ENCODE results near the gene PM20D1.
"Not testable (repeated sequence)": the region's sequence is repeated elsewhere in the genome, so short reads cannot be mapped to it uniquely, and the experiment has no call there.

DNA sequence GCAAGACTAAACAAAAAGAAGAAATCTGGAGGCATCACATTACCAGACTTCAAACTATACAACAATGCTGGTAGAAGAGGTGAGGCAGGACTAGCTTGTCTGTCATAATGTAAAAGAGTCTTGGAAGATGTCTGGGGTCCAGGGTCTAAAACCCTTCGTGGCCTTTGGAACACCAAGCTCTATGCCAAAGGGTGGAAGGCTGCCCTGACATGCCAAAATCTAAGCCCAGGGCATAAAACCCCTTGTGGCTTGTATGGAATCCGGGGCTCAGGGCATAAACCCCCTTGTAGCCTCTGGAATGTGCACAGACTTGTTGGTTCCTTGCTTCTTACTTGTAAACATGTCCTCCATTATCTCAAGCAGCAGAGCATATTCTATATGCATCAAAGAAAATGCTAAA is 7.6 kb upstream of the PM20D1 start:
- TF ChIP-seq CTCF (IDR thresholded peaks at IDR 0.05 in 2 of 3, conservative IDR thresholded peaks at IDR 0.05 in 1 of 3; ENCODE audit: control insufficient read depth in 2 of 3, extremely low read depth in 1 of 3, insufficient read depth in 1 of 3, low read depth in 3 of 3, low read length in 3 of 3); PBX3 (IDR thresholded peaks at IDR 0.05; ENCODE audit: insufficient replicate concordance, low read depth, low read length); CBFB (IDR thresholded peaks at IDR 0.05; ENCODE audit: low read depth); BACH1 (IDR thresholded peaks at IDR 0.05; ENCODE audit: borderline replicate concordance); SIN3A (IDR thresholded peaks at IDR 0.05; ENCODE audit: low read depth, low read length); TCF3 (IDR thresholded peaks at IDR 0.05; ENCODE audit: borderline replicate concordance, insufficient read depth, low read depth, low read length); EP300 (IDR thresholded peaks at IDR 0.05; ENCODE audit: borderline replicate concordance in 1 of 2, control insufficient read depth in 1 of 2, low read depth in 2 of 2, low read length in 2 of 2); NFIC (IDR thresholded peaks at IDR 0.05; ENCODE audit: low read depth, low read length); POLR2A (IDR thresholded peaks at IDR 0.05; ENCODE audit: low read depth, low read length); SMARCA5 (IDR thresholded peaks at IDR 0.05): not testable (repeated sequence)
